ENCODE results near the gene CLTB. TPM values are rescaled to one million over a fixed set of nuclear protein-coding genes. Genes with fewer than 3 reads are reported as not detected.

Gene CLTB
- total RNA-seq, 1 experiment from 2014 or later: 34.5 TPM

DNA sequence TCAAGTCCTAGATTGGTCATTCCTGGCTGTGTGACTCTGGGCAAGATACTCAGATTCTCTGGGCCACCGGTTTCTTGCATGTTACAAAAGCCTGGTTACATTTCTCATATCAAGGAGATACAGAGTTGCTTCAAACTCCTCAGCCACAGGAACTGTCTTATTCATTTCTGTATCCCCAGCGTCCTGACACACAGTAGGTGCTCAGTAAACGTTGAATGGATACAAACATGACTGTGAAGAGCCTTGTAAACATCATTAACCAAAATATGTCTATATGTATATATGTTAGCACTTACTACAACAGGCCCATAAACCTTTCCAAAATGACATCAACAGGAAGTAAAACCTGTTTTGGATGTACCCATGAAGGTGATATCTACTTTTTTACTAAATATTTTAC, 1.6 kb downstream of the CLTB start:
- H3K27ac ChIP-seq (ENCODE audit: insufficient read length, low read depth, low read length): no peak overlapping the region
- H4K20me1 ChIP-seq (ENCODE audit: control insufficient read depth, insufficient read depth, insufficient read length): no peaks in the 10 kb centered on the region
- Mint-ChIP-seq H3K9me3 (peaks cover 2 to 12% of the 10 kb centered on the region in 2 experiments; a peak in 2 of 5 replicates), H3K4me1 (peaks cover 6 to 9% of the 10 kb centered on the region in 2 experiments; a peak in 3 of 4 replicates), H3K27ac (no peak overlapping the region), H3K4me3 (no peak overlapping the region; a peak in 2 of 5 replicates), H3K27me3 (ENCODE audit: low read depth) (peaks cover 19% of the 10 kb centered on the region), H3K36me3 (ENCODE audit: insufficient read depth in 1 of 3, low read depth in 3 of 3) (peaks cover 0 to 10% (median 4%) of the 10 kb centered on the region in 3 experiments; a peak in 4 of 7 replicates)
- no peak overlapping the region for H4K5ac ChIP-seq (ENCODE audit: insufficient read length, low read depth, low read length)
- no peaks in the 10 kb centered on the region for H3K79me1 ChIP-seq (ENCODE audit: insufficient read depth, low read depth, low read length, poor library complexity, severe bottlenecking)
- no peak overlapping the region for H3K23ac ChIP-seq (ENCODE audit: insufficient read length, low read depth, low read length)
- no peak overlapping the region for H3K14ac ChIP-seq (ENCODE audit: insufficient read depth, low read length)
- H4K8ac ChIP-seq (replicated peaks; ENCODE audit: insufficient read length, low read depth, low read length): no peak overlapping the region
- WGBS (ENCODE audit: extremely low coverage, insufficient read length, low lambda C conversion rate): no CpG with 5 or more reads among the region's 3 CpGs
- H3K18ac ChIP-seq (ENCODE audit: insufficient read length, low read depth, low read length): no peak overlapping the region
- H3K4ac ChIP-seq (ENCODE audit: low read depth, low read length): no peak overlapping the region
- no peaks in the 10 kb centered on the region; the same call in 1 of the 2 replicates for H3K27me3 ChIP-seq (ENCODE audit: insufficient read depth, low read length)
- no peaks in the 10 kb centered on the region for H3K4me1 ChIP-seq (ENCODE audit: insufficient read depth, low read length)
- H3K23me2 ChIP-seq (ENCODE audit: insufficient read length, low read depth, low read length, poor library complexity, severe bottlenecking): peaks cover 5% of the 10 kb centered on the region
- no peak overlapping the region for H3K56ac ChIP-seq (ENCODE audit: insufficient read length, low read depth, low read length)
- H2BK5ac ChIP-seq (ENCODE audit: insufficient read length, low read length): no peak overlapping the region
- DNase-seq: no peak
- H3K9me3 ChIP-seq (ENCODE audit: control insufficient read depth, low read depth, low read length): no peaks in the 10 kb centered on the region
- no peak overlapping the region for H2BK120ac ChIP-seq (ENCODE audit: low read depth, low read length, poor library complexity, severe bottlenecking)
- H3K4me2 ChIP-seq (ENCODE audit: insufficient read depth, insufficient read length, low read length): no peak overlapping the region
- no peak overlapping the region for H3K9ac ChIP-seq (ENCODE audit: extremely low read depth, insufficient read length, low read length)
- no peak overlapping the region for H2BK12ac ChIP-seq (ENCODE audit: insufficient read length, low read depth, low read length)
- no peak overlapping the region for H2AFZ ChIP-seq (ENCODE audit: low read length)
- H4K91ac ChIP-seq (ENCODE audit: insufficient read length, low read depth, low read length): no peak overlapping the region
- no peak overlapping the region for H2BK20ac ChIP-seq (ENCODE audit: low read depth, low read length, poor library complexity, severe bottlenecking)
- no peak overlapping the region for H2BK15ac ChIP-seq (ENCODE audit: low read depth, low read length)
- no peak overlapping the region for H3T11ph ChIP-seq (ENCODE audit: low read length)
- H2AK5ac ChIP-seq (ENCODE audit: insufficient read length, low read length): no peak overlapping the region
- no peaks in the 10 kb centered on the region for H3K79me2 ChIP-seq (ENCODE audit: insufficient read depth, low read length)
- TF ChIP-seq, protein P1, sequence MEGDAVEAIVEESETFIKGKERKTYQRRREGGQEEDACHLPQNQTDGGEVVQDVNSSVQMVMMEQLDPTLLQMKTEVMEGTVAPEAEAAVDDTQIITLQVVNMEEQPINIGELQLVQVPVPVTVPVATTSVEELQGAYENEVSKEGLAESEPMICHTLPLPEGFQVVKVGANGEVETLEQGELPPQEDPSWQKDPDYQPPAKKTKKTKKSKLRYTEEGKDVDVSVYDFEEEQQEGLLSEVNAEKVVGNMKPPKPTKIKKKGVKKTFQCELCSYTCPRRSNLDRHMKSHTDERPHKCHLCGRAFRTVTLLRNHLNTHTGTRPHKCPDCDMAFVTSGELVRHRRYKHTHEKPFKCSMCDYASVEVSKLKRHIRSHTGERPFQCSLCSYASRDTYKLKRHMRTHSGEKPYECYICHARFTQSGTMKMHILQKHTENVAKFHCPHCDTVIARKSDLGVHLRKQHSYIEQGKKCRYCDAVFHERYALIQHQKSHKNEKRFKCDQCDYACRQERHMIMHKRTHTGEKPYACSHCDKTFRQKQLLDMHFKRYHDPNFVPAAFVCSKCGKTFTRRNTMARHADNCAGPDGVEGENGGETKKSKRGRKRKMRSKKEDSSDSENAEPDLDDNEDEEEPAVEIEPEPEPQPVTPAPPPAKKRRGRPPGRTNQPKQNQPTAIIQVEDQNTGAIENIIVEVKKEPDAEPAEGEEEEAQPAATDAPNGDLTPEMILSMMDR (conservative IDR thresholded peaks at IDR 0.05): no peak

All from H9 (cell line).